Psoas muscle (tissue), 8 donors: ENCODE measurements around the gene NADSYN1. TPM values are rescaled to one million over a fixed set of nuclear protein-coding genes. Genes with fewer than 3 reads are reported as not detected.

Experiments used
- ATAC-seq, 4 donors: fragments of 200-7000 bp; cut with Tn5 transposase; one replicate each; pipeline ENCODE4 v1.9.1; 2020; ENCODE audit warnings: moderate library complexity in 3 of 4, mild to moderate bottlenecking in 2 of 4
- DNase-seq, 2 donors: peaks; one replicate each; pipeline ENCODE4 v3.0.0-alpha.2; 2020
- H3K27ac ChIP-seq: fragments of 200-600 bp; one replicate; pipeline ENCODE4 v1.8.0; 2022
- H3K27me3 ChIP-seq, 3 donors: fragments of 200-600 bp in 1 of 3; one replicate each; pipeline versions ENCODE4 v1.6.1 to v1.8.0; 2013 to 2022; ENCODE audit warnings: low read length in 2 of 3, mild to moderate bottlenecking in 2 of 3, moderate library complexity in 1 of 3; ENCODE audit not compliant: insufficient read depth in 3 of 3
- H3K36me3 ChIP-seq, 2 donors: fragments of 200-600 bp in 1 of 2; one replicate each; pipeline versions ENCODE4 v1.6.1 to v1.8.0; 2013 to 2022; ENCODE audit warnings: low read depth in 1 of 2, mild to moderate bottlenecking in 1 of 2, moderate library complexity in 1 of 2; ENCODE audit not compliant: insufficient read depth in 1 of 2
- H3K4me1 ChIP-seq: fragments of 200-600 bp; one replicate; pipeline ENCODE4 v1.8.0; 2022
- H3K4me3 ChIP-seq: fragments of 200-600 bp; one replicate; pipeline ENCODE4 v1.8.0; 2022; ENCODE audit warnings: mild to moderate bottlenecking
- H3K9me3 ChIP-seq: fragments of 200-600 bp; one replicate; pipeline ENCODE4 v1.8.0; 2022
- CTCF ChIP-seq: fragments of 200-600 bp; IDR thresholded peaks from one replicate; pipeline ENCODE4 v1.8.0; 2022; ENCODE audit warnings: antibody characterized with exemption
- WGBS, 3 donors: extraction: QIAGEN DNeasy Blood & Tissue Kit; methylation state at CpG; one replicate each; pipeline versions ENCODE4 v1.1.6 to v1.1.7; 2013; 5-methylcytosine and 5-hydroxymethylcytosine counted together
- intact Hi-C, 2 donors: fragments of 100-400 bp; cut with DNase I; formaldehyde crosslinking; loops; one replicate each; pipeline versions ENCODE4 v1.11.0 to v1.14.2; 2022
- polyA plus RNA-seq, 3 donors: library from polyadenylated mRNA; stranded (reverse); fragments of 200-250 nt; gene quantifications; one replicate each; pipeline ENCODE4 v1.2.3, GENCODE V29; 2013
- total RNA-seq, 4 donors: library from RNA; stranded (reverse); fragmentation: NEBNext Ultra II Directional in 2 of 4; extraction: Animal tissue kit (Norgen Biotek cat#: 25700) in 2 of 4; gene quantifications; one replicate each; pipeline versions ENCODE4 v1.2.1 to v1.2.4, GENCODE V29; 2021 to 2023
- donor health status: healthy with polysubstance abuse.
- donor health status: DM: no; HTN: no; CAD: no; lungs with moderate emphysema.
- donor health status: Bipolar disorder and iron deficiency.
- donor health status: healthy.
- donor health status: DM: yes; HTN: yes; CAD: no.
- donor health status: DM: no; HTN: no; CAD: no.
- donor health status: DM: no; HTN: no; CAD: no.
- donor health status: DM: yes; HTN: yes; CAD: no.

NADSYN1 gene
- total and polyA plus RNA-seq, 7 donors = 7.8 to 19.3 (median 13.0) TPM

- Histone ChIP-seq H3K27ac (peak overlapping the region; percentile 85), H3K4me1 (peaks cover 9% of the 10 kb centered on the region), H3K4me3 (peak overlapping the region; percentile 42), H3K27me3 (no peaks in the 10 kb centered on the region), H3K36me3 (peaks cover 0 to 62% of the 10 kb centered on the region in 2 donors), H3K9me3 (no peaks in the 10 kb centered on the region)
- intact Hi-C loops = no loop called here
- DNase-seq = peak; percentile 59 to 84
- TF ChIP-seq CTCF = no peak
- ATAC-seq = peak; percentile 91 to 97 (median 95)
- WGBS, 3 donors = 30 to 57% (median 39%) methylated on average over 6 of the region's 6 CpGs
These were observed 46.5 kb downstream of the NADSYN1 start for GRCh38 chr11:71499546-71499945.

- 31 to 41% (median 38%) methylated on average over 6 of the region's 6 CpGs for WGBS, 3 donors
- Histone ChIP-seq H3K9me3 (no peaks in the 10 kb centered on the region), H3K4me1 (peaks cover 9% of the 10 kb centered on the region), H3K27me3 (no peaks in the 10 kb centered on the region), H3K27ac (peak overlapping the region; percentile 85), H3K4me3 (no peak overlapping the region), H3K36me3 (peaks cover 0 to 58% of the 10 kb centered on the region in 2 donors)
- intact Hi-C loops = no loop called here
- no peak for DNase-seq
- ATAC-seq = no peak
- no peak for TF ChIP-seq CTCF
These were observed 47.6 kb downstream of the NADSYN1 start for GRCh38 chr11:71500601-71501021.

GRCh38 chr11:71501071-71501985, 48.3 kb downstream of the NADSYN1 start:
- 89 to 90% (median 90%) methylated on average over 30 of the region's 30 CpGs for WGBS, 3 donors
- Histone ChIP-seq H3K27ac (no peak overlapping the region), H3K9me3 (no peaks in the 10 kb centered on the region), H3K4me1 (peaks cover 9% of the 10 kb centered on the region), H3K4me3 (no peak overlapping the region), H3K36me3 (peaks cover 0 to 50% of the 10 kb centered on the region in 2 donors), H3K27me3 (no peaks in the 10 kb centered on the region)
- no peak for TF ChIP-seq CTCF
- no peak for DNase-seq
- no peak for ATAC-seq
- intact Hi-C loops = no loop called here

GRCh38 chr11:71502026-71502425, 49.0 kb downstream of the NADSYN1 start:
- Histone ChIP-seq H3K27ac (no peak overlapping the region), H3K4me3 (no peak overlapping the region), H3K36me3 (peaks cover 0 to 44% of the 10 kb centered on the region in 2 donors), H3K9me3 (no peaks in the 10 kb centered on the region), H3K4me1 (peaks cover 9% of the 10 kb centered on the region), H3K27me3 (no peaks in the 10 kb centered on the region)
- intact Hi-C loops = no loop called here
- 95 to 99% (median 95%) methylated on average over 10 of the region's 10 CpGs for WGBS, 3 donors
- TF ChIP-seq CTCF = no peak
- DNase-seq = no peak
- ATAC-seq = no peak
